Calu3 (cell line): ENCODE results near the gene SIPA1. TPM values are rescaled to one million over a fixed set of nuclear protein-coding genes. Genes with fewer than 3 reads are reported as not detected.

Experiments
- BruUV-seq: library from RNA; stranded (reverse); fragments of 400-500 nt; replicated peaks from 2 replicates; lab custom pipeline; 2021; lab: Mats Ljungman, UMichigan
- CTCF ChIA-PET: fragments of 300-600 bp; sonication (Branson Sonifier 250); formaldehyde crosslinking; loops from one replicate; lab custom pipeline; 2022; ENCODE audit warnings: antibody characterized with exemption; lab: Charles Lee
- DNase-seq: peaks from one replicate; pipeline ENCODE4 v3.0.0; 2022
- H3K27ac Mint-ChIP-seq: one replicate; pipeline ENCODE4 v1.8.0; 2022; ENCODE audit warnings: mixed read lengths; ENCODE audit not compliant: unreplicated experiment
- H3K27me3 Mint-ChIP-seq: one replicate; pipeline ENCODE4 v1.8.0; 2022; ENCODE audit warnings: mixed read lengths; ENCODE audit not compliant: unreplicated experiment
- H3K36me3 Mint-ChIP-seq: one replicate; pipeline ENCODE4 v1.8.0; 2022; ENCODE audit warnings: mild to moderate bottlenecking, moderate library complexity, mixed read lengths; ENCODE audit not compliant: insufficient read depth, unreplicated experiment
- H3K4me1 Mint-ChIP-seq: one replicate; pipeline ENCODE4 v1.8.0; 2022; ENCODE audit warnings: mild to moderate bottlenecking, low read depth, mixed read lengths; ENCODE audit not compliant: unreplicated experiment
- H3K4me3 Mint-ChIP-seq: one replicate; pipeline ENCODE4 v1.8.0; 2022; ENCODE audit warnings: mild to moderate bottlenecking, low read depth, moderate library complexity, mixed read lengths; ENCODE audit not compliant: unreplicated experiment
- H3K9me3 Mint-ChIP-seq: one replicate; pipeline ENCODE4 v1.8.0; 2022; ENCODE audit warnings: low read depth, mixed read lengths; ENCODE audit not compliant: unreplicated experiment
- CTCF ChIP-seq: fragments of 200-600 bp; IDR thresholded peaks from one replicate; pipeline ENCODE4 v1.8.0; 2022; ENCODE audit warnings: antibody characterized with exemption; ENCODE audit not compliant: unreplicated experiment
- intact Hi-C: fragments of 100-400 bp; cut with micrococcal nuclease; formaldehyde crosslinking; loops from one replicate; pipeline ENCODE4 v1.10.0; 2022; ENCODE audit not compliant: unreplicated experiment
- total RNA-seq: library from RNA; stranded (reverse); gene quantifications from 2 replicates; pipeline ENCODE4 v1.2.3, GENCODE V29; 2022

Gene SIPA1
- total RNA-seq, 1 experiment from 2014 or later: 41.3 TPM

DNA sequence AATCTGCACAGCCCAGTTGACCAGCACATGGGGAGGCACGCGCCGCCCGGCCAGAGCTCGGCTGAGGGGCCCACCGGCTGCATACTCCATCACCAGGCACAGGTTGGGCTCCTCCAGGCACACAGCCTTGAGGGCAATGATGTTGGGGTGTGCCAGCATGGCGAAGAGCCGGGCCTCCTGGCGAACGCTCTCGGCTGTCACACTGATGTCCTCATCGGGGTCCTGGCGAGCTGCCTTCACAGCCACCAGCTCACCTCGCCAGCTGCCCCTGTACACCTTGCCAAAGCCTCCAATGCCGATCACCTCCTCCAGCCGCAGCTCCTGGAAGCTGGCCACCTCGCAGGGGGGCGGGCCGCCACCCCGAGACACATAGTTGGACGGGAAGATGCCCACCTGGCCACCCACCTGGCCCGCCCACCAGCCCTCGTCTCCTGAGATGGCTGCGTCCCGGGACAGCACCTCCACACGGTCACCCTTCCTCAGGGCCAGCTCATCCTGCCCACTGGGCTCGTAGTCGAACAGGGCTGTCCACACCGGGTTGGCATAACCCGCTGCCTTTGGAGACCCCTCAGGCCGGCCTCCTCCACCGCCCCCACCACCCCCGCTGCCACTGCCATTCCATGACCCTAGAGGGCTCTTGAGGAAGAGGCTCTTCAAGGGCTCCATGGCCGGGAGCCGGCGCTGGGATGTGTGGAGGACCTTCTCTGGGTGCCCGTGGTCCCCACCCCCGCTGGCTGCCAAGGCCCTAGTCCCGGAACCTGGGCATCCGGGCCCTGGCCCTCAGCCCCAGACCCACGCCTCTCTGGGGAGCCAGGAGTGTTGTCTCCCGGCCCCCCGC lies 24.6 kb upstream of the SIPA1 start:
- intact Hi-C loops: no loop called here
- CTCF ChIA-PET: interaction anchor here (0.6 kb wide), 2 partner anchors 11 to 501 kb away, joined by 3 read pairs; partner anchors contain the start of gene TM7SF2
- peak overlapping the region; percentile 95 for H3K27ac Mint-ChIP-seq

DNA sequence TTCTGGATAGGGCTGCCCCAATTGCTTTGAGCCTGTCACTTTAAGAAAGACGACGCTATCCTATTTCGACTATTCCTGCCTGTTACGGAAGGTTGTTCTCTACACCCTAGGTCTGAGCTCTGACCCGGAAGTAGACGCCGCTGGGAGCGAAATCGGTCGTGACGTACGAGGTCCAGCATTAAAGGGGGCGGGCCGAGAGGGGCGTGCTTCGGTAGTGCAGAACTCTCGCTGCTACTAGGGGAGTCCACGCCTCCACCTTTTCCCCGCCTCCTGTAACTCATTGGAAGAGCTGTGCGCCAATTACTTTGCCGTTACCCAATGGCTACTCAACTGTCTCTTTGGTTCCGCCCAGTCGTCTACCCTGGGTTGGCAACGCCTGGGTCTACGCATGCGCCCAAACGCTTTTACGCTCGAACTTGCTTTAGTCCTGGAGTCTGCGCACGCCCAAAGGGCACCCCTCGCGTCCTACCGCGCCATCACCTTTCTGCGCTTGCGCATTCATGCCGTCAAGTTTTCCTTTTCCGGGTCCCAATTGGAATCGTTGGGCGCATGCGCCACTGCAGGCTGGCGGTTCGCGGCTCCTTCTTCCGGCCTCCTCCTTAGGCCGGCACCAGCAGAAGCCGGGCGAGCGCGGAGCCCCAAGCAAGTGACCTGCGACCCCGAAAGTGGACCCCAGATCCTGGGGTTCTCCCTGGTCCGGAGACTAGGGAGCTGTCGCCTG lies 22.5 kb upstream of the SIPA1 start, which contains the start of gene PCNX3:
Gene PCNX3, plus strand, starts transcription at position 548 of the 721 bp plus-strand sequence. CDS start 536 bp downstream, outside the sequence.
- Mint-ChIP-seq H3K27ac (peak within 1 kb of the TSS; percentile 95), H3K4me3 (peak within 1 kb of the TSS; percentile 93), H3K27me3 (no peaks in the 10 kb centered on the region), H3K9me3 (no peaks in the 10 kb centered on the region), H3K36me3 (peaks cover 78% of the 10 kb centered on the region), H3K4me1 (peaks cover 29% of the 10 kb centered on the region)
- intact Hi-C loops: no loop called here
- BruUV-seq: no TSS peak
- no peak for TF ChIP-seq CTCF
- CTCF ChIA-PET: interaction anchor here (0.6 to 1.7 kb wide), 11 partner anchors 11 to 267 kb away, joined by 3 to 6 read pairs (median 4); partner anchors contain the start of genes FAM89B, MUS81, SIPA1 and ZNRD2
- DNase-seq: peak; percentile 99

More for the DNA sequence above, 24.6 kb upstream of the SIPA1 start:
- no peaks in the 10 kb centered on the region for H3K9me3 Mint-ChIP-seq
- H3K4me3 Mint-ChIP-seq: peak overlapping the region; percentile 93
- H3K27me3 Mint-ChIP-seq: no peaks in the 10 kb centered on the region
- peaks cover 86% of the 10 kb centered on the region for H3K36me3 Mint-ChIP-seq
- no peak for TF ChIP-seq CTCF
- peak; percentile 16 for DNase-seq
- H3K4me1 Mint-ChIP-seq: peaks cover 46% of the 10 kb centered on the region
- BruUV-seq: no TSS peak

GRCh38 chr11:65615950-65616574 lies 21.8 kb upstream of the SIPA1 start:
- no TSS peak for BruUV-seq
- CTCF ChIA-PET: interaction anchor here (1.4 to 1.7 kb wide), 3 partner anchors 22 to 43 kb away, joined by 3 to 6 read pairs (median 5); partner anchors contain the start of genes FAM89B and SIPA1
- intact Hi-C loops: no loop called here

More at GRCh38 chr11:65615950-65616574, 21.8 kb upstream of the SIPA1 start:
- Mint-ChIP-seq H3K27me3 (no peaks in the 10 kb centered on the region), H3K4me3 (peak overlapping the region; percentile 93), H3K9me3 (no peaks in the 10 kb centered on the region), H3K27ac (peak overlapping the region; percentile 95), H3K4me1 (peaks cover 22% of the 10 kb centered on the region), H3K36me3 (peaks cover 76% of the 10 kb centered on the region)
- no peak for TF ChIP-seq CTCF
- DNase-seq: peak; percentile 59
